HepG2 (cell line): Measurements from ENCODE around the gene SIT1. TPM values are rescaled to one million over a fixed set of nuclear protein-coding genes. Genes with fewer than 3 reads are reported as not detected.

Source experiments
- ARID3A ChIP-seq: IDR thresholded peaks from 2 replicates; pipeline ENCODE4 v1.6.1; 2012; ENCODE audit warnings: low read depth, low read length, improper control_type of control experiment
- DMAP1 ChIP-seq: IDR thresholded peaks from 2 replicates; pipeline ENCODE4 v1.6.1; 2016
- ELF1 ChIP-seq: sonication (generic); formaldehyde crosslinking; IDR thresholded peaks from 2 replicates; pipeline ENCODE4 v1.4.0; 2020; ENCODE audit warnings: missing genetic modification reagents
- JDP2 ChIP-seq: sonication (generic); formaldehyde crosslinking; IDR thresholded peaks from 2 replicates; pipeline ENCODE4 v1.8.1; 2022; ENCODE audit warnings: missing genetic modification reagents, borderline replicate concordance
- KLF15 ChIP-seq: sonication (generic); formaldehyde crosslinking; IDR thresholded peaks from 2 replicates; pipeline ENCODE4 v1.8.1; 2023; ENCODE audit warnings: borderline replicate concordance, mild to moderate bottlenecking, inconsistent platforms, missing genetic modification reagents, mixed read lengths
- MEIS2 ChIP-seq: sonication (generic); formaldehyde crosslinking; IDR thresholded peaks from 2 replicates; pipeline ENCODE4 v1.9.0; 2021; ENCODE audit warnings: mild to moderate bottlenecking, missing genetic modification reagents
- MTF2 ChIP-seq: sonication (generic); formaldehyde crosslinking; IDR thresholded peaks from 2 replicates; pipeline ENCODE4 v1.5.0; 2020; ENCODE audit warnings: missing genetic modification reagents, borderline replicate concordance
- NFRKB ChIP-seq: fragments of 450-650 bp; IDR thresholded peaks from 2 replicates; pipeline ENCODE4 v1.6.1; 2017
- ONECUT2 ChIP-seq: sonication (generic); formaldehyde crosslinking; IDR thresholded peaks from 2 replicates; pipeline ENCODE4 v1.4.0; 2020; ENCODE audit warnings: missing genetic modification reagents
- POGZ ChIP-seq: sonication (generic); formaldehyde crosslinking; IDR thresholded peaks from 2 replicates; pipeline ENCODE4 v1.4.0; 2020; ENCODE audit warnings: mild to moderate bottlenecking, missing genetic modification reagents
- REPIN1 ChIP-seq: sonication (generic); formaldehyde crosslinking; IDR thresholded peaks from 2 replicates; pipeline ENCODE4 v1.8.0; 2022; ENCODE audit warnings: missing genetic modification reagents, low read depth, mild to moderate bottlenecking, borderline replicate concordance
- TOE1 ChIP-seq: sonication (generic); formaldehyde crosslinking; IDR thresholded peaks from 2 replicates; pipeline ENCODE4 v1.4.0; 2020; ENCODE audit warnings: mild to moderate bottlenecking, missing genetic modification reagents
- ZBTB44 ChIP-seq: sonication (generic); formaldehyde crosslinking; IDR thresholded peaks from 2 replicates; pipeline ENCODE4 v1.4.0; 2020; ENCODE audit warnings: missing genetic modification reagents
- ZNF10 ChIP-seq: sonication (generic); formaldehyde crosslinking; IDR thresholded peaks from 2 replicates; pipeline ENCODE4 v1.4.0; 2020; ENCODE audit warnings: mild to moderate bottlenecking, low read depth, missing genetic modification reagents, borderline replicate concordance
- ZNF17 ChIP-seq: sonication (generic); formaldehyde crosslinking; IDR thresholded peaks from 2 replicates; pipeline ENCODE4 v1.5.0; 2020; ENCODE audit warnings: mild to moderate bottlenecking, missing genetic modification reagents
- ZNF256 ChIP-seq: sonication (generic); formaldehyde crosslinking; conservative IDR thresholded peaks from 2 replicates; pipeline ENCODE4 v1.4.0; 2020; ENCODE audit warnings: missing genetic modification reagents
- ZNF275 ChIP-seq: sonication (generic); formaldehyde crosslinking; IDR thresholded peaks from 2 replicates; pipeline ENCODE4 v1.8.0; 2022; ENCODE audit warnings: missing genetic modification reagents, mild to moderate bottlenecking, inconsistent platforms, borderline replicate concordance
- ZNF333 ChIP-seq: sonication (generic); formaldehyde crosslinking; IDR thresholded peaks from 2 replicates; pipeline ENCODE4 v1.4.0; 2020; ENCODE audit warnings: mild to moderate bottlenecking, missing genetic modification reagents, borderline replicate concordance
- ZNF33A ChIP-seq: sonication (generic); formaldehyde crosslinking; IDR thresholded peaks from 2 replicates; pipeline ENCODE4 v1.5.1; 2020; ENCODE audit warnings: missing genetic modification reagents, mild to moderate bottlenecking, moderate library complexity, borderline replicate concordance
- ZNF382 ChIP-seq: sonication (generic); formaldehyde crosslinking; IDR thresholded peaks from 2 replicates; pipeline ENCODE4 v1.5.0; 2020; ENCODE audit warnings: missing genetic modification reagents, mild to moderate bottlenecking, borderline replicate concordance
- ZNF441 ChIP-seq: sonication (generic); formaldehyde crosslinking; IDR thresholded peaks from 2 replicates; pipeline ENCODE4 v1.7.0; 2021; ENCODE audit warnings: missing genetic modification reagents, borderline replicate concordance
- ZNF598 ChIP-seq: sonication (generic); formaldehyde crosslinking; IDR thresholded peaks from 2 replicates; pipeline ENCODE4 v1.5.1; 2020; ENCODE audit warnings: mild to moderate bottlenecking, missing genetic modification reagents, borderline replicate concordance
- ZNF784 ChIP-seq: sonication (generic); formaldehyde crosslinking; IDR thresholded peaks from 2 replicates; pipeline ENCODE4 v1.5.1; 2020; ENCODE audit warnings: missing genetic modification reagents, mild to moderate bottlenecking, borderline replicate concordance
- ZNF790 ChIP-seq: sonication (generic); formaldehyde crosslinking; IDR thresholded peaks from 2 replicates; pipeline ENCODE4 v1.8.0; 2022; ENCODE audit warnings: missing genetic modification reagents, mild to moderate bottlenecking, borderline replicate concordance
- ZNF83 ChIP-seq: sonication (generic); formaldehyde crosslinking; IDR thresholded peaks from 2 replicates; pipeline ENCODE4 v1.4.0; 2020; ENCODE audit warnings: missing genetic modification reagents, mild to moderate bottlenecking, borderline replicate concordance
- polyA plus RNA-seq, 8 experiments: library from polyadenylated mRNA; depleted of rRNA in 3 of 8; stranded (reverse) in 7 of 8; unstranded in 1 of 8; fragments of >200 nt; fragmentation: Illumina TruSeq in 4 of 8; extraction: Trizol in 4 of 8; gene quantifications; 2 replicates each; pipeline versions ENCODE4 v1.2.1 to v1.2.3, GENCODE V29; 2011 to 2016; ENCODE audit warnings: low read depth in 4 of 8, missing spikeins in 1 of 8, mixed read lengths in 1 of 8; ENCODE audit not compliant: insufficient read depth in 1 of 8
- total RNA-seq, 5 experiments: library from RNA; depleted of rRNA; stranded (reverse); fragments of >200 nt; fragmentation: Illumina TruSeq; extraction: Trizol; gene quantifications; 2 replicates each; pipeline ENCODE4 v1.2.3, GENCODE V29; 2016; ENCODE audit warnings: low read depth in 1 of 5

SIT1 gene
- total and polyA plus RNA-seq, 2 of the 13 experiments (the other 11 are each of a cell fraction or from before 2014, with no cell fraction given): 0.09 to 6.7 TPM

- no peak for TF ChIP-seq ZNF10
- TF ChIP-seq ZNF33A (CRISPR knock-in tag): peak; percentile 58; the same call in 1 of the 2 replicates
- TF ChIP-seq ZNF83 (CRISPR knock-in tag): peak; percentile 41; the same call in 1 of the 2 replicates
- 0 out of 2 replicates have a peak, but pooled peaks have one; percentile 37 for TF ChIP-seq MTF2 (CRISPR knock-in tag)
- TF ChIP-seq ZBTB44 (CRISPR knock-in tag): no peak
- TF ChIP-seq NFRKB: no peak
- peak; percentile 95 for TF ChIP-seq DMAP1 (CRISPR knock-in tag)
- no peak for TF ChIP-seq ZNF17 (CRISPR knock-in tag)
- TF ChIP-seq ZNF333 (CRISPR knock-in tag): no peak
- peak; percentile 98 for TF ChIP-seq MEIS2 (CRISPR knock-in tag)
- peak; percentile 61; the same call in 1 of the 2 replicates for TF ChIP-seq ONECUT2 (CRISPR knock-in tag)
- TF ChIP-seq KLF15: peak; percentile 81; the same call in 1 of the 2 replicates
- TF ChIP-seq ZNF598 (CRISPR knock-in tag): peak; percentile 35; the same call in 1 of the 2 replicates
- peak; percentile 80 for TF ChIP-seq ELF1 (CRISPR knock-in tag)
- peak; percentile 53; the same call in 1 of the 2 replicates for TF ChIP-seq ZNF784
- TF ChIP-seq REPIN1 (CRISPR knock-in tag): peak; percentile 99
- peak; percentile 63; the same call in 1 of the 2 replicates for TF ChIP-seq ZNF441 (CRISPR knock-in tag)
- peak; percentile 90 for TF ChIP-seq ZNF275 (CRISPR knock-in tag)
- TF ChIP-seq TOE1: 0 out of 2 replicates have a peak, but pooled peaks have one; percentile 34
- no peak; the same call in 1 of the 2 replicates for TF ChIP-seq POGZ (CRISPR knock-in tag)
- peak; percentile 98; the same call in 1 of the 2 replicates for TF ChIP-seq ZNF256 (CRISPR knock-in tag)
- no peak for TF ChIP-seq ZNF382 (CRISPR knock-in tag)
- peak; percentile 97; the same call in 1 of the 2 replicates for TF ChIP-seq ZNF790 (CRISPR knock-in tag)
- no peak for TF ChIP-seq JDP2 (CRISPR knock-in tag)
- no peak for TF ChIP-seq ARID3A
These were observed 6.9 kb upstream of the SIT1 start, which contains the start of gene RMRP (continued) for GRCh38 chr9:35657546-35658136.
